ENCODE results near the gene DDX54.
"Not testable (repeated sequence)": the region's sequence is repeated elsewhere in the genome, so short reads cannot be mapped to it uniquely, and the experiment has no call there.

DDX54 gene

GRCh38 chr12:113220593-113221180 is 35.4 kb upstream of the DDX54 start:
- DNase-seq (ENCODE audit: low read depth in 3 of 3): no peak

GRCh38 chr12:113216027-113216426 is 30.7 kb upstream of the DDX54 start:
- no peak for DNase-seq (ENCODE audit: low read depth in 3 of 3)

- no peak for DNase-seq (ENCODE audit: low read depth in 3 of 3)
Observed at GRCh38 chr12:113214895-113215400, 29.7 kb upstream of the DDX54 start.

- DNase-seq (ENCODE audit: low read depth in 3 of 3): no peak
Observed at GRCh38 chr12:113211160-113211559, 25.9 kb upstream of the DDX54 start.

- DNase-seq (ENCODE audit: low read depth in 3 of 3): peak in 2 of 3 donors; percentile 44 to 53
Observed at GRCh38 chr12:113208041-113208934, 23.0 kb upstream of the DDX54 start.

- DNase-seq (ENCODE audit: low read depth in 3 of 3): no peak
Observed at GRCh38 chr12:113207613-113208040, 22.3 kb upstream of the DDX54 start.

- DNase-seq (ENCODE audit: low read depth in 3 of 3): not testable (repeated sequence)
Observed at GRCh38 chr12:113206802-113207201, 21.5 kb upstream of the DDX54 start.

GRCh38 chr12:113204804-113205203 is 19.5 kb upstream of the DDX54 start:
- DNase-seq (ENCODE audit: low read depth in 3 of 3): no peak

- DNase-seq (ENCODE audit: low read depth in 3 of 3): no peak
Observed at GRCh38 chr12:113203852-113204760, 18.8 kb upstream of the DDX54 start.

- no peak for DNase-seq (ENCODE audit: low read depth in 3 of 3)
Observed at GRCh38 chr12:113202300-113203075, 17.2 kb upstream of the DDX54 start.

GRCh38 chr12:113201187-113202177 is 16.2 kb upstream of the DDX54 start:
- no peak for DNase-seq (ENCODE audit: low read depth in 3 of 3)

- DNase-seq (ENCODE audit: low read depth in 3 of 3): no peak
Observed at GRCh38 chr12:113200021-113200797, 14.9 kb upstream of the DDX54 start.

- DNase-seq (ENCODE audit: low read depth in 3 of 3): no peak
Observed at GRCh38 chr12:113198296-113198695, 13.0 kb upstream of the DDX54 start.

- no peak for DNase-seq (ENCODE audit: low read depth in 3 of 3)
Observed at GRCh38 chr12:113197518-113198077, 12.3 kb upstream of the DDX54 start.

GRCh38 chr12:113196990-113197389 is 11.7 kb upstream of the DDX54 start:
- DNase-seq (ENCODE audit: low read depth in 3 of 3): peak in 1 of 3 donors; percentile 50

- DNase-seq (ENCODE audit: low read depth in 3 of 3): no peak
Observed at GRCh38 chr12:113196582-113196981, 11.3 kb upstream of the DDX54 start.

GRCh38 chr12:113195598-113195997 is 10.3 kb upstream of the DDX54 start:
- no peak for DNase-seq (ENCODE audit: low read depth in 3 of 3)

GRCh38 chr12:113194971-113195391 is 9.7 kb upstream of the DDX54 start:
- DNase-seq (ENCODE audit: low read depth in 3 of 3): no peak

GRCh38 chr12:113191227-113191626 is 5.9 kb upstream of the DDX54 start:
- no peak for DNase-seq (ENCODE audit: low read depth in 3 of 3)

Measured in stimulated activated CD4-positive, alpha-beta T cell treated with anti-CD3 and anti-CD28 coated beads, TNF-alpha, amount 100 ng/mL, for 48 hours (primary cell).